ENCODE measurements around the gene DLG2.

Gene DLG2

DNA sequence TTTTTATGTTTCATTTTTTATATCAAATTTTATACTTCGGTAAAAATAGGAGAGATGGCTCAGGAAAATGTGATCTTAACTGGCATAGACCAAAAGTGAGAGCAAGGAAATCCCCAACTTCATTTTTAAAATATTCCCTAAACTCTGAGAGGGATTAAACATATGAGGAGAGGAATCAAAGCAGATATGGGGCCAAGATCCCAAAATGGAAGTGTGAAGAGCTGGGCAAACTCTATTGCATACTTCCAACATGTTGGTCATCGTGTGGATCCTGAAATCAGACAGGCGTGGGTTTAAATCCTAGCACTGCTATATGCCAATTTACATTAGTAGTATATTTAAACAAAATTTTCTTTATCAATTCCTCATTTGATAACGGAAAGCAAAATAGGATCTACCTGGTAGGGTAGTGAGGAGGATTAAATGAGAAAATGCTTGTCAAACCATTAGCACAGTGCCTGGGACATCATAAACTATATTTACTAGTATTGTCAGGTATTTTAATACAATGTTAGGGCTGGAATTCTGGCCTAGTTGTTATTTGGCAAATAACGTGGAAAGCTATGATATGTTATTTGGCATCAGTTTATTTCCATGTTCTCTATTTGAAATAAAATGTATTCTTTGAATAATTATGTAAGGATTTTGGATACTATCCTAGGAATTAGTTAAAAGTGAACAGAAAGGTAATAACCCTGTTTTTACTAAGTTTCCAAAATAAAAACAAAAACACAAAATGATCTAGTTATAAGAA is 1948.1 kb downstream of the DLG2 start:
- DNase-seq (ENCODE audit: low read depth) = no peak

- DNase-seq (ENCODE audit: low read depth) = no peak
These were observed 1949.4 kb downstream of the DLG2 start for GRCh38 chr11:83677730-83678129.

DNA sequence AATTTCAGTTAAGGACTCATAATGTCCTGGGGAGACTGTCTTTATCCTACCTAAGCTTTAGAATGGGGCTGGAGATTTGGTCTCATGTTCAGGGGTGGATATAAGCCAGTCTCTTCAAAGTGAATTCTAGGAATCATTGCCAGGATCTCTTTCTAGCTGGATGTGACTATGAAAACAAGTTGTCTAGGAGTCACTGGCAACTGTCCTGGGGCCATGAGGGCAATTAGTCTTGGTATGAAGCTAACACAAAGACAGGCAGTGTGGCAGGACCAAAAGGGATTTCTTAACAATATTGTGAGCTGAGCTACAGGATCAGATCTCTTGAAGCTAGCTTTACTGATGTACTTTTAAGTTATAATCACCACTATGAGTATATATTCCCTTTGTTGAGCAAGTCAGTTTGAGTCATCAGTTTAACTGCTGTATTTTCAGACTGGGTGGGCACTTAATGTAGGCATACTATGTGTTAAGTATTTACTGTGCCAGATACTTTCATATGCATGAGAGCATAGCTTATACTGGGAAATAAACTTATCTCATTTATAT is 1951.0 kb downstream of the DLG2 start:
- no peak for DNase-seq (ENCODE audit: low read depth)

GRCh38 chr11:83674102-83674896 is 1952.8 kb downstream of the DLG2 start:
- DNase-seq (ENCODE audit: low read depth) = no peak

- DNase-seq (ENCODE audit: low read depth) = no peak
These were observed 1955.9 kb downstream of the DLG2 start for GRCh38 chr11:83671289-83671688.

GRCh38 chr11:83666149-83666548 is 1961.0 kb downstream of the DLG2 start:
- DNase-seq (ENCODE audit: low read depth) = no peak

DNA sequence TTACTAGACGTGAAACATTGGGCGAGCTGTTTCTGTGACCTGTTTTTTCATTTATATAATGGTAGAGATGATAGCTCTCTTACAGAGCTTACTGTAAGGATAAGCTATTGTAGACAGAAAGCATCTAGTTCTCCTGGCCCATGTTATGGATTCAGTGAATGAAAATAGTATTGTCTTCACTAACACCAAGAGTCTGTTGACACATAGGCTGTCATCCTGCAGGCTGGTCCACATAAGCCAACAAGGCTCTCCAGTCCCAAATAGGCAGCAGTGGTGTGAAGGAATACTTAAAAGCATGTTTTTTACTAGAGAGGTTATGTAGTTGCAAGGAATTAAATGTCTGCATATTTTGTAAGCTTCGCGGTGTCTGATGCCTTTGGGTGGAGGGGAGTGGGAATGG is 1963.2 kb downstream of the DLG2 start:
- no peak for DNase-seq (ENCODE audit: low read depth)

GRCh38 chr11:83663446-83663845 is 1963.7 kb downstream of the DLG2 start:
- DNase-seq (ENCODE audit: low read depth) = no peak

- no peak for DNase-seq (ENCODE audit: low read depth)
These were observed 1964.7 kb downstream of the DLG2 start for GRCh38 chr11:83662494-83662893.

DNA sequence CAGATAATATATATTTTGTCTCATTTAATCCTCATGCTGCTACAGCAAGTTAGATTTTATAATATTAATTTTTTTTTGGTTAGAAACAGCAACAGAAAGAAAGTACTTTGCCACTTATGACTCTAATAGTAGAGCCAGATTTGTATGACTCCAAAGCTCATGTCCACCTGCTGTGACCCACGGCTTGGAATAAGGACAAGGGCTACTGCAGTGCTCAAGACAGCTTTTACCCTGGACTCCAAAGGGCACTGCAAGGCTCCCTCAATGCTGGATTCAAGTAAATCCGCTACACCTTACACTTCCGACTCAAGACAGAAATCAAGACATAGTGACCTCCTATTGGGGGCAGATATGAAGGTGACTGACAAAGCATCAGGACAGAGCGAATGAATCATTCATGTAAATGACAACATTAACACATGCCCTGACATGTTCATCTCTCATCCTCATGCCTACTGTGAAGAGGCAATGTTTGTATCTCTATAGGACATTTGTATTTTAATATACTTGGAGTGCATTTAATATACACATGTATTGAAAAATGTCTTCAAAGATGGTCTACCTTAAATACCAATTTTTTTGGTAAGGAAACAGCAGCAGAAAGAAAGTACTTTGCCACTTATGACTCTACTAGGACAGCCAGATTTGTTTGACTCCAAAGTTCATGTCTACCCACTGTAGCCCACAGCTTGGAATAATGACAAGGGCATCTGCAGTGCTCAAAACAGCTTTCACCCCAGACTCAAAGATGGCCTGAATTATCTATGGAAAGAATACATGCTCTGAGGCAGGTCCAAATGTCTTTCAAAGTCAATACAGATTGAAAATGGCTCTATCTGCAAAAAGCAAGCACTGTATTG is 1965.4 kb downstream of the DLG2 start:
- DNase-seq (ENCODE audit: low read depth) = no peak

DNA sequence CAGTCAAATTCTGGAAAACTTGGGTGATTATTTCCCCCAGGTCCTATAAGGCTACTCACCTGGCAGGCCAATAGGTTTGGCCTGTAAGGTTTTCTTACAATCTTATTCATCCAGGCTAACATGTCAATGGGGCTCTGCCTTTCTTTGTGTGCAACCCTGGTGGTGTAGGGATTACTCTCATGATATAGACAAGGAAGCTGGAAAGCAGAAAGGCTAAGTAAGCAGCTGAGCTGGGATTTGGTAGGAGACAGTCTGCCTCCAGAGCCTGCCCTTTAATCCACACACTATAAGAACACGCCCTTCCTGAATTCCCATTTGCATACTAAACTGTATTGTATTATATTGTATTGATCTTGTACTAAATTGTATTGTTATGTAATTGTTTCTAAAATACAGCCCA is 1967.7 kb downstream of the DLG2 start:
- DNase-seq (ENCODE audit: low read depth) = no peak

- no peak for DNase-seq (ENCODE audit: low read depth)
These were observed 1970.3 kb downstream of the DLG2 start for GRCh38 chr11:83656796-83657330.

DNA sequence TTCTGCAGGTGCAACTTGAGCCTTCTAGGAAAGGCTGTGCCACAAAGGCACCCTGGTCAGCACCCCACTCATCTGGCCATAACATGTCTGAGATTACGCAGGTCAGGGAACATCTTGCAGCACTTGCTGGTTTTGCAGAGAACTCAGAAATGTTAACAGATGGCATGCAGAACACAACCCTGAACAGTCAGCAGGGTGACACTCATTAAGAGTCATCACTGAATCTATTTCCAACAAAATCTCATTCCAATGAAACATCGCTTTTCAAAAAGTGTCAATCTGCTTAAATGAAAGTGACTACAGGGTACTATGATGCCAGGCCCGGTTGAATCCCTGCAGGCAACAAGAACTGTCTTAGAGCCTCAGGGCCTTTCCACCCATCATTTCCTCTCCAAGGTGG is 1971.2 kb downstream of the DLG2 start:
- DNase-seq (ENCODE audit: low read depth) = no peak

GRCh38 chr11:83649528-83649855 is 1977.7 kb downstream of the DLG2 start:
- DNase-seq (ENCODE audit: low read depth) = no peak

GRCh38 chr11:83648610-83649527 is 1978.3 kb downstream of the DLG2 start:
- DNase-seq (ENCODE audit: low read depth) = no peak

- DNase-seq (ENCODE audit: low read depth) = no peak
These were observed 1981.6 kb downstream of the DLG2 start for GRCh38 chr11:83645561-83645960.

DNA sequence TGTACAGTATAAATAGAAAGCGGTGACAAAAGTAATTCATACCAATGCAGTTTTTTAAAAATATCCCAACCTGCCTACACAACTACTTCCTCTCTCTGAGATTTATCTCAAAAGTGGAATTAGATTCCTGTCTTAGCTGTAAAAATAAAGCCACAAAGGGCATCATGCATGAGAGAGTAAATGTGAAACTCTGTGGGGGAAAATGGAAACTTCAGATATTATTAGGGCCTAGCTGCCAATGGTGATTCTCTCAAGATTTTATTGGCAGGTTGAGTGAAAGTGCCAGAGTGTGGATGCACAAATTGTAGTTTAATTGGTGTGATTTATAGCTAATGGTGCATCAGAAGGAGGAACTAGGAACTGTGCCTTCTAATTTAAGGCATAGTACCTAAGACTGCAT is 1984.0 kb downstream of the DLG2 start:
- DNase-seq (ENCODE audit: low read depth) = no peak

GRCh38 chr11:83642500-83642899 is 1984.6 kb downstream of the DLG2 start:
- DNase-seq (ENCODE audit: low read depth) = no peak

- DNase-seq (ENCODE audit: low read depth) = no peak
These were observed 1985.6 kb downstream of the DLG2 start for GRCh38 chr11:83641511-83641910.

DNA sequence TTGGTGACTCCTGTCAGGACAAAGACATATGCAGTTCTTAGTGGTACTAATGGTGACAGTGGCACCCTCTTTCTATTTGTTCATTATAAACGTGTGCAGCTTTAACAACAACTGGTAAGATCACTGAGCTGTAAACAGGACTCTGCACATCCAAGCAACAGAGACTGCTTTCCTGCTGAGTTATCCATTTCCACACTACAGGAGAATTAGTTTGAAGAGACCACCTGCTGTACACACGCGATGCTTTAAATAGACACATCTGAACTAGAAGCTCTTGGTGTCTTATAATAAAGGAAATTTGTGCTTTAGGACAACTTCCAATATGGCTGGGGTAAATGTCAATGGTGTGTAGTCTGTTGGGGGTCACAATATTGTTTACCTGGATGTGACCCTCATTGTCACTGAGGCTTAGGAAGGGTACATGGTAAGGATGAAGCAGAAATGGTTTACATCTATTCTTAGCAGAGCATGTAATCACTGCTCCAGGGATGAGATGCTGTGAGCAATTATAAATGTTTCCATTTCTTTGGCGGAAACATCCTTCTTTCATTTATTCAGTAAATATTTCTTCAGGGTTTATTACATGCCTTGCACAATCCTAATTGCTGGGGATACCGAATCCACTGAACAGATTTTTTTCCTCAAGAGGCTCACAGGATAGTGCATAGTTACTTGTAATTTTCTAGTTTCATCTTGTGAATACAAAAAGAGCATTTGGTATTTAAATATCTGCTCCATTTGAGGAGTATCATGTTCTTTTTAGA is 1987.0 kb downstream of the DLG2 start:
- no peak for DNase-seq (ENCODE audit: low read depth)
